ENCODE data around the gene ZNF558. TPM values are rescaled to one million over a fixed set of nuclear protein-coding genes. Genes with fewer than 3 reads are reported as not detected.
"Not testable (repeated sequence)": the region's sequence is repeated elsewhere in the genome, so short reads cannot be mapped to it uniquely, and the experiment has no call there.

The ZNF558 gene
- total RNA-seq, 1 experiment from 2014 or later, result 34.1 TPM

GRCh38 chr19:8814176-8814575 is 17.9 kb downstream of the ZNF558 start:
- no TSS peak for BruUV-seq (replicated peaks)
- Mint-ChIP-seq H3K36me3 (ENCODE audit: insufficient read depth, unreplicated experiment) (peaks cover 91% of the 10 kb centered on the region), H3K4me3 (ENCODE audit: unreplicated experiment) (no peak overlapping the region), H3K9me3 (ENCODE audit: unreplicated experiment) (peaks cover 43% of the 10 kb centered on the region), H3K27ac (ENCODE audit: low read depth, unreplicated experiment) (no peak overlapping the region), H3K4me1 (ENCODE audit: insufficient read depth, unreplicated experiment) (no peaks in the 10 kb centered on the region), H3K27me3 (ENCODE audit: insufficient read depth, unreplicated experiment) (no peaks in the 10 kb centered on the region)
- DNase-seq (ENCODE audit: unreplicated experiment), result no peak
- intact Hi-C loops (cut with micrococcal nuclease), result no loop called here
- no peak for TF ChIP-seq CTCF (IDR thresholded peaks at IDR 0.05; ENCODE audit: unreplicated experiment)
- ChIA-PET POLR2A (no interaction called here), CTCF (no interaction called here)

- BruUV-seq (replicated peaks), result no TSS peak
- no peak for TF ChIP-seq CTCF (IDR thresholded peaks at IDR 0.05; ENCODE audit: unreplicated experiment)
- intact Hi-C loops (cut with micrococcal nuclease), result no loop called here
These were observed 20.6 kb downstream of the ZNF558 start for GRCh38 chr19:8811315-8812172.

GRCh38 chr19:8806661-8807060 is 25.4 kb downstream of the ZNF558 start:
- ChIA-PET CTCF (no interaction called here), POLR2A (no interaction called here)
- no TSS peak for BruUV-seq (replicated peaks)
- DNase-seq (ENCODE audit: unreplicated experiment), result no peak
- no peaks in the 10 kb centered on the region for H3K4me1 Mint-ChIP-seq (ENCODE audit: insufficient read depth, unreplicated experiment)
- TF ChIP-seq CTCF (IDR thresholded peaks at IDR 0.05; ENCODE audit: unreplicated experiment), result no peak
- intact Hi-C loops (cut with micrococcal nuclease), result no loop called here
- no peaks in the 10 kb centered on the region for H3K27me3 Mint-ChIP-seq (ENCODE audit: insufficient read depth, unreplicated experiment)
- peaks cover 37% of the 10 kb centered on the region for H3K36me3 Mint-ChIP-seq (ENCODE audit: insufficient read depth, unreplicated experiment)
- H3K9me3 Mint-ChIP-seq (ENCODE audit: unreplicated experiment), result peaks cover 35% of the 10 kb centered on the region
- no peak overlapping the region for H3K4me3 Mint-ChIP-seq (ENCODE audit: unreplicated experiment)
- no peak overlapping the region for H3K27ac Mint-ChIP-seq (ENCODE audit: low read depth, unreplicated experiment)

More at GRCh38 chr19:8811315-8812172, 20.6 kb downstream of the ZNF558 start:
- Mint-ChIP-seq H3K36me3 (ENCODE audit: insufficient read depth, unreplicated experiment) (peaks cover 79% of the 10 kb centered on the region), H3K4me3 (ENCODE audit: unreplicated experiment) (no peak overlapping the region), H3K27me3 (ENCODE audit: insufficient read depth, unreplicated experiment) (no peaks in the 10 kb centered on the region), H3K9me3 (ENCODE audit: unreplicated experiment) (peaks cover 39% of the 10 kb centered on the region), H3K27ac (ENCODE audit: low read depth, unreplicated experiment) (no peak overlapping the region), H3K4me1 (ENCODE audit: insufficient read depth, unreplicated experiment) (no peaks in the 10 kb centered on the region)
- DNase-seq (ENCODE audit: unreplicated experiment), result peak; percentile 7
- ChIA-PET CTCF (interaction anchor here (0.6 kb wide), 1 partner anchor 125 kb away, joined by 3 read pairs; no protein-coding TSS in a partner anchor), POLR2A (interaction anchor here (0.6 kb wide), 1 partner anchor 157 kb away, joined by 3 read pairs; no protein-coding TSS in a partner anchor)

GRCh38 chr19:8794823-8795222 is 37.3 kb downstream of the ZNF558 start:
- Mint-ChIP-seq H3K27me3 (ENCODE audit: insufficient read depth, unreplicated experiment) (no peaks in the 10 kb centered on the region), H3K36me3 (ENCODE audit: insufficient read depth, unreplicated experiment) (peaks cover 6% of the 10 kb centered on the region), H3K4me3 (ENCODE audit: unreplicated experiment) (no peak overlapping the region), H3K27ac (ENCODE audit: low read depth, unreplicated experiment) (no peak overlapping the region), H3K4me1 (ENCODE audit: insufficient read depth, unreplicated experiment) (no peaks in the 10 kb centered on the region), H3K9me3 (ENCODE audit: unreplicated experiment) (peaks cover 7% of the 10 kb centered on the region)
- DNase-seq (ENCODE audit: unreplicated experiment), result no peak
- ChIA-PET CTCF (no interaction called here), POLR2A (no interaction called here)
- TF ChIP-seq CTCF (IDR thresholded peaks at IDR 0.05; ENCODE audit: unreplicated experiment), result no peak
- intact Hi-C loops (cut with micrococcal nuclease), result no loop called here
- no TSS peak for BruUV-seq (replicated peaks)

- intact Hi-C loops (cut with micrococcal nuclease); H3K27ac Mint-ChIP-seq (ENCODE audit: low read depth, unreplicated experiment); BruUV-seq (replicated peaks); H3K4me1 Mint-ChIP-seq (ENCODE audit: insufficient read depth, unreplicated experiment); H3K27me3 Mint-ChIP-seq (ENCODE audit: insufficient read depth, unreplicated experiment); CTCF ChIA-PET; DNase-seq (ENCODE audit: unreplicated experiment); POLR2A ChIA-PET; H3K36me3 Mint-ChIP-seq (ENCODE audit: insufficient read depth, unreplicated experiment); H3K4me3 Mint-ChIP-seq (ENCODE audit: unreplicated experiment); H3K9me3 Mint-ChIP-seq (ENCODE audit: unreplicated experiment): not testable (repeated sequence)
These were observed 58.5 kb downstream of the ZNF558 start for GRCh38 chr19:8773587-8773986.

- H3K4me1 Mint-ChIP-seq (ENCODE audit: insufficient read depth, unreplicated experiment); H3K9me3 Mint-ChIP-seq (ENCODE audit: unreplicated experiment); BruUV-seq (replicated peaks); DNase-seq (ENCODE audit: unreplicated experiment); H3K27me3 Mint-ChIP-seq (ENCODE audit: insufficient read depth, unreplicated experiment); H3K27ac Mint-ChIP-seq (ENCODE audit: low read depth, unreplicated experiment); POLR2A ChIA-PET; H3K36me3 Mint-ChIP-seq (ENCODE audit: insufficient read depth, unreplicated experiment); CTCF ChIA-PET; H3K4me3 Mint-ChIP-seq (ENCODE audit: unreplicated experiment); intact Hi-C loops (cut with micrococcal nuclease): not testable (repeated sequence)
These were observed 62.8 kb downstream of the ZNF558 start for GRCh38 chr19:8769265-8769664.

Measured in MCF 10A (cell line).